Central memory CD8-positive, alpha-beta T cell (primary cell): ENCODE measurements around the gene FBXO4.

ENCODE experiments used
- ATAC-seq: fragments of 150-1000 bp; cut with Tn5 transposase; replicated peaks from 2 replicates; pipeline ENCODE4 v1.10.0; 2022; ENCODE audit warnings: mild to moderate bottlenecking, moderate FRiP score, moderate number of reproducible peaks; ENCODE audit not compliant: poor library complexity, severe bottlenecking; ENCODE audit errors: extremely low read depth
- DNase-seq, 2 donors: peaks; one replicate each; pipeline ENCODE4 v3.0.0; 2021; ENCODE audit warnings: low spot score in 2 of 2
- H3K27ac Mint-ChIP-seq: one replicate; pipeline ENCODE4 v1.8.0; 2022; ENCODE audit warnings: low read depth, mild to moderate bottlenecking, moderate library complexity, mixed read lengths
- H3K27me3 Mint-ChIP-seq: one replicate; pipeline ENCODE4 v1.8.0; 2022; ENCODE audit warnings: mixed read lengths
- H3K36me3 Mint-ChIP-seq: one replicate; pipeline ENCODE4 v1.8.0; 2022; ENCODE audit warnings: mild to moderate bottlenecking, moderate library complexity, mixed read lengths; ENCODE audit not compliant: insufficient read depth
- H3K4me1 Mint-ChIP-seq: one replicate; pipeline ENCODE4 v1.8.0; 2022; ENCODE audit warnings: mixed read lengths
- H3K4me3 Mint-ChIP-seq: one replicate; pipeline ENCODE4 v1.8.0; 2022; ENCODE audit warnings: mild to moderate bottlenecking, moderate library complexity, mixed read lengths
- H3K9me3 Mint-ChIP-seq: one replicate; pipeline ENCODE4 v1.8.0; 2022; ENCODE audit warnings: mixed read lengths

FBXO4 gene

GRCh38 chr5:41896230-41896629 is 28.9 kb upstream of the FBXO4 start:
- no peaks in the 10 kb centered on the region for H3K9me3 Mint-ChIP-seq
- H3K27ac Mint-ChIP-seq = no peak overlapping the region
- peaks cover 50% of the 10 kb centered on the region for H3K27me3 Mint-ChIP-seq
- H3K36me3 Mint-ChIP-seq = no peaks in the 10 kb centered on the region
- DNase-seq = no peak
- no peak for ATAC-seq
- H3K4me3 Mint-ChIP-seq = no peak overlapping the region
- no peaks in the 10 kb centered on the region for H3K4me1 Mint-ChIP-seq

- Mint-ChIP-seq H3K27me3 (no peaks in the 10 kb centered on the region), H3K36me3 (peaks cover 20% of the 10 kb centered on the region), H3K4me1 (peaks cover 34% of the 10 kb centered on the region), H3K27ac (peak overlapping the region; percentile 98), H3K9me3 (no peaks in the 10 kb centered on the region), H3K4me3 (peak overlapping the region; percentile 93)
- DNase-seq (no peak), ATAC-seq (no peak)
Observed at GRCh38 chr5:41903382-41903891, 21.6 kb upstream of the FBXO4 start.

- Mint-ChIP-seq H3K9me3 (no peaks in the 10 kb centered on the region), H3K36me3 (peaks cover 26% of the 10 kb centered on the region)
Observed at GRCh38 chr5:41903892-41904799, 20.9 kb upstream of the FBXO4 start, which contains the start of gene RIMOC1. Gene RIMOC1, plus strand, starts transcription at chr5:41904344. Its CDS starts 24 bp downstream, at chr5:41904368.

GRCh38 chr5:41906151-41906550 is 18.9 kb upstream of the FBXO4 start:
- Mint-ChIP-seq H3K27me3 (no peaks in the 10 kb centered on the region), H3K36me3 (peaks cover 41% of the 10 kb centered on the region), H3K27ac (no peak overlapping the region), H3K4me3 (no peak overlapping the region), H3K9me3 (no peaks in the 10 kb centered on the region), H3K4me1 (peaks cover 39% of the 10 kb centered on the region)
- ATAC-seq (no peak), DNase-seq (no peak)

More at GRCh38 chr5:41903892-41904799, 20.9 kb upstream of the FBXO4 start, which contains the start of gene RIMOC1:
- H3K27me3 Mint-ChIP-seq = no peaks in the 10 kb centered on the region
- DNase-seq (peak; percentile 92 to 95), ATAC-seq (peak; percentile 89)
- H3K4me3 Mint-ChIP-seq = peak within 1 kb of the TSS; percentile 93
- peak within 1 kb of the TSS; percentile 98 for H3K27ac Mint-ChIP-seq
- peaks cover 34% of the 10 kb centered on the region for H3K4me1 Mint-ChIP-seq

GRCh38 chr5:41908374-41909079 is 16.6 kb upstream of the FBXO4 start:
- DNase-seq = no peak
- no peaks in the 10 kb centered on the region for H3K9me3 Mint-ChIP-seq
- peaks cover 49% of the 10 kb centered on the region for H3K36me3 Mint-ChIP-seq
- peak overlapping the region; percentile 46 for H3K27ac Mint-ChIP-seq
- H3K4me3 Mint-ChIP-seq = no peak overlapping the region
- no peaks in the 10 kb centered on the region for H3K27me3 Mint-ChIP-seq
- no peak for ATAC-seq
- peaks cover 36% of the 10 kb centered on the region for H3K4me1 Mint-ChIP-seq

GRCh38 chr5:41918105-41918504 is 7.0 kb upstream of the FBXO4 start:
- DNase-seq = no peak
- Mint-ChIP-seq H3K9me3 (no peaks in the 10 kb centered on the region), H3K27ac (peak overlapping the region; percentile 41), H3K27me3 (no peaks in the 10 kb centered on the region), H3K4me1 (peaks cover 16% of the 10 kb centered on the region), H3K4me3 (no peak overlapping the region), H3K36me3 (peaks cover 39% of the 10 kb centered on the region)
- ATAC-seq = no peak

GRCh38 chr5:41921166-41921565 is 3.9 kb upstream of the FBXO4 start:
- no peaks in the 10 kb centered on the region for H3K9me3 Mint-ChIP-seq
- H3K4me1 Mint-ChIP-seq = peaks cover 32% of the 10 kb centered on the region
- H3K4me3 Mint-ChIP-seq = no peak overlapping the region
- H3K36me3 Mint-ChIP-seq = peaks cover 29% of the 10 kb centered on the region
- peak overlapping the region; percentile 73 for H3K27ac Mint-ChIP-seq
- no peaks in the 10 kb centered on the region for H3K27me3 Mint-ChIP-seq
- DNase-seq (no peak), ATAC-seq (no peak)

- Mint-ChIP-seq H3K4me3 (no peak overlapping the region), H3K9me3 (no peaks in the 10 kb centered on the region), H3K36me3 (peaks cover 27% of the 10 kb centered on the region), H3K4me1 (peaks cover 34% of the 10 kb centered on the region), H3K27me3 (no peaks in the 10 kb centered on the region), H3K27ac (peak overlapping the region; percentile 73)
- DNase-seq (no peak), ATAC-seq (no peak)
Observed at GRCh38 chr5:41921874-41922273, 3.2 kb upstream of the FBXO4 start.

GRCh38 chr5:41924526-41924871 is 582 bp upstream of the FBXO4 start:
- H3K27me3 Mint-ChIP-seq = no peaks in the 10 kb centered on the region
- H3K27ac Mint-ChIP-seq = peak overlapping the region; percentile 96
- peaks cover 11% of the 10 kb centered on the region for H3K36me3 Mint-ChIP-seq
- H3K4me1 Mint-ChIP-seq = peaks cover 24% of the 10 kb centered on the region
- no peak for DNase-seq
- peak overlapping the region; percentile 77 for H3K4me3 Mint-ChIP-seq
- ATAC-seq = no peak
- no peaks in the 10 kb centered on the region for H3K9me3 Mint-ChIP-seq

- ATAC-seq (peak; percentile 3), DNase-seq (no peak)
- H3K27ac Mint-ChIP-seq = peak overlapping the region; percentile 96
- peaks cover 12% of the 10 kb centered on the region for H3K36me3 Mint-ChIP-seq
- peaks cover 24% of the 10 kb centered on the region for H3K4me1 Mint-ChIP-seq
- no peaks in the 10 kb centered on the region for H3K9me3 Mint-ChIP-seq
- H3K27me3 Mint-ChIP-seq = no peaks in the 10 kb centered on the region
- peak overlapping the region; percentile 77 for H3K4me3 Mint-ChIP-seq
Observed at GRCh38 chr5:41925555-41925951, 472 bp downstream of the FBXO4 start.

- peaks cover 13% of the 10 kb centered on the region for H3K36me3 Mint-ChIP-seq
Observed at GRCh38 chr5:41927604-41928003, 2.5 kb downstream of the FBXO4 start.

GRCh38 chr5:41929035-41929434 is 4.0 kb downstream of the FBXO4 start:
- H3K4me3 Mint-ChIP-seq = no peak overlapping the region
- no peaks in the 10 kb centered on the region for H3K9me3 Mint-ChIP-seq
- H3K27ac Mint-ChIP-seq = no peak overlapping the region
- ATAC-seq (no peak), DNase-seq (no peak)
- peaks cover 26% of the 10 kb centered on the region for H3K4me1 Mint-ChIP-seq
- peaks cover 17% of the 10 kb centered on the region for H3K36me3 Mint-ChIP-seq
- H3K27me3 Mint-ChIP-seq = no peaks in the 10 kb centered on the region

More at GRCh38 chr5:41927604-41928003, 2.5 kb downstream of the FBXO4 start:
- Mint-ChIP-seq H3K9me3 (no peaks in the 10 kb centered on the region), H3K4me3 (no peak overlapping the region), H3K27ac (no peak overlapping the region), H3K4me1 (peaks cover 26% of the 10 kb centered on the region), H3K27me3 (no peaks in the 10 kb centered on the region)
- no peak for ATAC-seq
- no peak for DNase-seq
